GM19452 (cell line): ENCODE data around the gene GPR180.

Experiments used
- ATAC-seq: cut with Tn5 transposase; IDR thresholded peaks from one replicate; pipeline ENCODE4 v1.9.1; 2021; ENCODE audit not compliant: unreplicated experiment

Gene GPR180

GRCh38 chr13:94601446-94602431 lies at the start of gene GPR180:
TSS of gene GPR180 (plus strand) at chr13:94601857. CDS start at chr13:94601928, 71 bp downstream.
- peak; percentile 99 for ATAC-seq

GRCh38 chr13:94552095-94552494 lies 49.6 kb upstream of the GPR180 start:
- ATAC-seq, result no peak

DNA sequence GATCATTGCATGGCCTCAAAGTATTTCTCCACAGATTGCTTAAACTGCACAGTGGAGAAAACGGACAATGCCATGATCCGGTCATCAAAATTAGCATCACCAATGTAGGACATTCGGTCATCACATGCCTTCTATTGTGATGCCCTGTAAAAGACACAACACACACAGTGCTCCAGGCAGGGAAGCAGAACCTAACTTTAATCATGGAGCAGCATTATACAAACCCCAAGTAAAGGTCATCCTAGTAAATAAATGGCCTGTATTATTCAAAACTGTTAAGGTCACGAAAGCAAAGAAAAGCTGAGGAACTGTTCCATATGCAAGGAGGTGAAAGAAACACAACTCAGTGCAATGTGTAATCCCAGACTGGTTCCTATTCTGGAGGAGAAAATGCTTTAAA lies 47.9 kb upstream of the GPR180 start:
- no peak for ATAC-seq

DNA sequence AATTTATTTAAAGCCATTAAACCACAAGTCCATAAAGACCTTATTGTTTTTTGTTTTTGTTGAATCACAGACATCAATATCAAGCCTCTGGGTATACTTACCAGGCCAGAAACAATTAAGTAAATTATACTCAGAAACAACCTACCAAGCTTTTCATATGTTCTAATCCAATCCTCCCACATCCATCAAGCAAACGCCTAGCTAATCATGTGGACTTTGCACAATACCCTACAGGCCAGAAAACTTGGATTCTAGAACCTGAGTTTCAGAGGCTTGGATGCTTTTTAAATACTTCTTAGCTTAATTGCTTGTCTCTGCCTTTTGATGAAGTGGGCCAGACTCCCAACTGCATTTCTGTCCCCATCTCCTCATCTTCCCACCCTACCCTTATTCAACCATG lies 45.6 kb upstream of the GPR180 start:
- ATAC-seq, result no peak

GRCh38 chr13:94556621-94557020 lies 45.0 kb upstream of the GPR180 start:
- no peak for ATAC-seq

- no peak for ATAC-seq
Measured at GRCh38 chr13:94557684-94558235, 43.9 kb upstream of the GPR180 start.

- ATAC-seq, result no peak
Measured at GRCh38 chr13:94558716-94559115, 42.9 kb upstream of the GPR180 start.

GRCh38 chr13:94559222-94559795 lies 42.3 kb upstream of the GPR180 start:
- ATAC-seq, result no peak

GRCh38 chr13:94560116-94560515 lies 41.5 kb upstream of the GPR180 start:
- ATAC-seq, result no peak

GRCh38 chr13:94561126-94561525 lies 40.5 kb upstream of the GPR180 start:
- no peak for ATAC-seq

- no peak for ATAC-seq
Measured at GRCh38 chr13:94567581-94567980, 34.1 kb upstream of the GPR180 start.

DNA sequence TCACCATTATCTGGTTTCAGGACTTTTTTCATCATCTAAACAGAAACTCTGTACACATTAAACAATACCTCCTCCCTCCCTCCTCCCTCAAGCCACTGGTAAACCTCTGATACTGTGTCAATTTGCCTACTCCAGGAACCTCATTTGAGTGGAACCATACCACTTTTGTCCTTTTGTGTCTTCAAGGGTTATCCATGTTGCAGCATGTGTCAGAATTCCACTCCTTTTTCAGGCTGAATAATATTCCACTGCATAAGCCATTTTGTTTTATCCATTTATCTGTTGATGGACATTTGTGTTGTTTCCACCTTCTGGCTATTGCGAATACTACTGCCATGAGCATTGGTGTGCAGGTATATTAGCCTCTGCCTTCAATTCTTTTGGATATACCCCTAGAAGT lies 33.2 kb upstream of the GPR180 start:
- no peak for ATAC-seq

GRCh38 chr13:94569615-94570014 lies 32.0 kb upstream of the GPR180 start:
- no peak for ATAC-seq

- ATAC-seq, result no peak
Measured at GRCh38 chr13:94579063-94579462, 22.6 kb upstream of the GPR180 start.

DNA sequence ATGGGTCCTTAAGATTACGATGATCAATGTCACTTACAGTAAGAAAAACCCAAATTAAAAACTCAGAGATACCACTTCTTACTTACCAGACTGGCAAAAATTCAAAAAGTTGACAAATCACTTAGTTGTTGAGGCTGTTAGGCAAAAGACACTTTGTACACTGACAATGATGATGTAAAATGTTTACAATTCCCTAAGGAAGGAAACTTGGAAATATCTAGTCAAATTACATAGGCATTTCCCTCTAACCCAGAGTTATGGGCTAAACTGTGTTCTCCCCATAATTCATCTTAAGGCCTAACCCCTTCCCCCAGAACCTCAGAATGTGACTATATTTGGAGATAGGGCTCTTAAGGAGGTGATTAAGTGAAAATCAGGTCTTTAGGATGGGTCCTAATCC lies 17.7 kb upstream of the GPR180 start:
- ATAC-seq, result no peak

- ATAC-seq, result no peak
Measured at GRCh38 chr13:94585543-94586101, 16.0 kb upstream of the GPR180 start.

DNA sequence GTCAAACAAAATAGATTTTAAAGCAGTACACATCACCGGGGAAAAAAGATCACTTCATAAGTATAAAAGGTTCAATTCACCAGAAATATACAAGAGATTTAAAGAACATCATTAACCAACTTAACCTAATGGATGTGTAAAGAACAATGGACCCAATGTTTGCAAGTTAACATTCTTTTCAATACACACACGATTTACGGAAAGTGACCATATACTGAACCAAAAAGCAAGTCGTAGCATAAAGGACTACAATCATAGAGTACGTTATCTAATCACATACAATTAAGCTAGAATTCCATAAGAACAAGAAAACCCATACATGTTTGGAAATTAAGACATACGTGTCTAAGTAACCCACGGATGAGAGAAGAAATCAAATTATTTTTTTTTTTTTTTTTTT lies 15.3 kb upstream of the GPR180 start:
- ATAC-seq, result no peak

- no peak for ATAC-seq
Measured at GRCh38 chr13:94588541-94588940, 13.1 kb upstream of the GPR180 start.

- ATAC-seq, result no peak
Measured at GRCh38 chr13:94590744-94591143, 10.9 kb upstream of the GPR180 start.

DNA sequence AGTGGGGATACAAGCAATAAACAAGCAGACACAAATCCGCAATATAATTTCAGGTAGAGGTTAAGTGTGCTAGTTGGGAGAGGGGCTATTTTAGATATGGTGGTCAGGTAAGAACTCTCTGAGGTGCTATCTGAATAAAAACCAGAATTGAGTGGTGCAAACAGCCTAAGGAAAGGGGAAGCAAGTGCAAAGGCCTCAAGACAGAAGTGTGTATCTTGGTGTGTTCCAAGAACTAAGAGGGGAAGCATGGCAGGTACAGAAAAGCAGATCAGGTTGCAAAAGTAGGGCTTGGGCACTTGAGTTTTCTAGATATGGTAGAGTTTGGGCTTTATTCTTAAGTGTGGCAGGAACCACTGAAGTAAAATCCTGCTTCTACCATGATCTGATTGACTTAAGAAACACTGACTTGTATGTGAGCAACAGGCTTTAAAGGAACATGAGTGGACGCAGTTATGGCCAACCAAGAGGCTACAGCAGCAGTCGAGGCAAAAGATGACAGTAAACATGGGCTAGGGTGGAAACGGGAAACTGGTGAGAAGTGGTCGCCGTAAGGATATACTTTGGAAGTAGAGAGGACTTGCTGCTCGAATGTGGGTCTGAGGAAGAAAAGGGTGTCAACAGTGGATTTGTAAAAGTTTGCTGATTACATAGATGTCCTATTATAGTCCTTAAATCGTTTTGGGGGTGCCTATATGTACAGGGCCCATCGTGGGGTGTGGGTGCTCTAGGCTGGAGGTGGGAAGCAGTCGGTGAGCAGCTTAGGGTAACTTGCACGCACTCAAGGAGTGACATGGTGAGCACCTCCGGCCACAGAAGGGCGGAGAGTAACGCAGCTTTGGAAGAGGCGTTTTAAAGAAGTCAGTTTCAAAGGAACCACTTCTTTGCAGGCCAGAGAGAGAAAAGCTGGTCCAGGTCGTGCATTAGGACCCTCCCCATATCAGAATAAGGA lies 6.4 kb upstream of the GPR180 start:
- peak; percentile 49 for ATAC-seq
